GM23248 (cell line): Measurements from ENCODE around the gene STK25. TPM values are rescaled to one million over a fixed set of nuclear protein-coding genes. Genes with fewer than 3 reads are reported as not detected.
"Not testable (repeated sequence)": the region's sequence is repeated elsewhere in the genome, so short reads cannot be mapped to it uniquely, and the experiment has no call there.

Experiments used
- DNase-seq: peaks from one replicate; pipeline ENCODE4 v3.0.0-alpha.2; 2015
- H2AFZ ChIP-seq: fragments of 200-600 bp; sonication (generic); 2 replicates; pipeline ENCODE4 v1.6.1; 2016; ENCODE audit warnings: antibody characterized with exemption
- H3F3A ChIP-seq: fragments of 200-600 bp; sonication (generic); 2 replicates; pipeline ENCODE4 v1.6.1; 2016; ENCODE audit warnings: mild to moderate bottlenecking, antibody characterized with exemption, mixed run types; ENCODE audit not compliant: insufficient read depth
- H3K27ac ChIP-seq: fragments of 200-600 bp; sonication (generic); 2 replicates; pipeline ENCODE4 v1.5.1; 2016; ENCODE audit warnings: mild to moderate bottlenecking
- H3K27me3 ChIP-seq: fragments of 200-600 bp; sonication (generic); replicated peaks from 2 replicates; pipeline ENCODE4 v1.6.1; 2016; ENCODE audit warnings: mild to moderate bottlenecking; ENCODE audit not compliant: insufficient read depth
- H3K36me3 ChIP-seq: fragments of 200-600 bp; sonication (generic); 2 replicates; pipeline ENCODE4 v1.6.1; 2016; ENCODE audit warnings: low read depth, mild to moderate bottlenecking
- H3K4me1 ChIP-seq: fragments of 200-600 bp; sonication (generic); 2 replicates; pipeline ENCODE4 v1.6.1; 2016; ENCODE audit warnings: mild to moderate bottlenecking; ENCODE audit not compliant: insufficient read depth
- H3K4me2 ChIP-seq: fragments of 200-600 bp; sonication (generic); one replicate; pipeline ENCODE4 v1.6.1; 2016; ENCODE audit warnings: mild to moderate bottlenecking; ENCODE audit not compliant: unreplicated experiment
- H3K4me3 ChIP-seq: fragments of 200-600 bp; sonication (generic); 2 replicates; pipeline ENCODE4 v1.5.1; 2016; ENCODE audit warnings: mild to moderate bottlenecking
- H3K79me2 ChIP-seq: fragments of 200-600 bp; sonication (generic); 2 replicates; pipeline ENCODE4 v1.6.1; 2016; ENCODE audit warnings: mild to moderate bottlenecking; ENCODE audit not compliant: insufficient read depth
- H3K9ac ChIP-seq: fragments of 200-600 bp; sonication (generic); 2 replicates; pipeline ENCODE4 v1.6.1; 2016; ENCODE audit warnings: mild to moderate bottlenecking
- H3K9me2 ChIP-seq: fragments of 200-600 bp; sonication (generic); 2 replicates; pipeline ENCODE4 v1.6.1; 2016; ENCODE audit warnings: mixed run types, mild to moderate bottlenecking, moderate library complexity; ENCODE audit not compliant: insufficient read depth
- H3K9me3 ChIP-seq: fragments of 200-600 bp; sonication (generic); one replicate; pipeline ENCODE4 v1.6.1; 2017; ENCODE audit warnings: low read depth
- H4K20me1 ChIP-seq: fragments of 200-600 bp; sonication (generic); 2 replicates; pipeline ENCODE4 v1.6.0; 2016; ENCODE audit not compliant: insufficient read depth
- EZH2 ChIP-seq: fragments of 200-600 bp; sonication (generic); IDR thresholded peaks from 2 replicates; pipeline ENCODE4 v1.6.1; 2018; ENCODE audit warnings: antibody characterized with exemption, mild to moderate bottlenecking; ENCODE audit not compliant: insufficient read depth, poor library complexity, severe bottlenecking
- EZH2phosphoT487 ChIP-seq: fragments of 200-600 bp; sonication (generic); IDR thresholded peaks from 2 replicates; pipeline ENCODE4 v1.6.1; 2018; ENCODE audit warnings: antibody characterized with exemption, moderate library complexity, mild to moderate bottlenecking, low read depth; ENCODE audit not compliant: insufficient read depth
- WGBS, 2 experiments: methylation state at CpG; one replicate each; pipeline ENCODE4 v1.1.6; 2015 to 2017; ENCODE audit warnings: low lambda C conversion rate in 2 of 2, low coverage in 1 of 2; ENCODE audit errors: missing lambda C conversion rate in 2 of 2; 5-methylcytosine and 5-hydroxymethylcytosine counted together
- in situ Hi-C: fragments of 300-500 bp; cut with MboI; formaldehyde crosslinking; loops from 2 replicates; pipeline ENCODE4 v1.15.0; 2020
- polyA plus RNA-seq: library from polyadenylated mRNA; unstranded; fragments of >200 nt; fragmentation: Nextera tagmentation; extraction: Ambion mirVana; gene quantifications from 2 replicates; pipeline ENCODE4 v1.2.1, GENCODE V29; 2016
- total RNA-seq: library from RNA; depleted of rRNA; stranded (reverse); fragments of >200 nt; shearing (Covaris generic); gene quantifications from 2 replicates; pipeline ENCODE4 v1.2.3, GENCODE V29; 2014

STK25 gene
- total and polyA plus RNA-seq, 2 experiments from 2014 or later: 120 to 239 TPM

DNA sequence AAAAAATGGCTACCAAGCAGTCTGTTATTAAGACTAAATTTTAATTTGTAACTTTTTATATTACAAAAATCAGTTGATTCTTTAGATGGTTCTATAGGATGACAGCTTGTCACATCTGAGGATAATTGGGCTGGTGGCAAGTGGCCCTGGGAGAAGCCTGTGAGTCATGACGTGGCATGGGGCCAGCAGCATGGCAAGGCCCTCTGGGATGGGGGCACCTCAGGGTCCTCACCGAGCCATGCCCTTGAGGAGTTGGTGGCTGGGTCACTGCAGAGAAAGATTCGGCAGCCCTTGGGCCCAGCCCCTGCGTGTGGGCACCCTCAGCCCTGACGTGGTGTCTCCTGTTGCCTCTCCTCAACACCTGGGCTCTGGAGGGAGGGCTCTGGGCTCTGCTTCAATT lies 49.7 kb downstream of the STK25 start:
- in situ Hi-C loops: no loop called here

GRCh38 chr2:241456546-241456945 lies 51.8 kb downstream of the STK25 start:
- H3K4me1 ChIP-seq: no peaks in the 10 kb centered on the region
- no peak overlapping the region for H3K4me3 ChIP-seq
- no peaks in the 10 kb centered on the region for H3K9me2 ChIP-seq
- no peak overlapping the region for H2AFZ ChIP-seq
- no peak overlapping the region for H3K9ac ChIP-seq
- H3K79me2 ChIP-seq: no peaks in the 10 kb centered on the region
- H3K9me3 ChIP-seq: no peaks in the 10 kb centered on the region
- H3K27ac ChIP-seq: no peak overlapping the region
- DNase-seq: no peak
- H3K4me2 ChIP-seq: no peak overlapping the region
- H4K20me1 ChIP-seq: no peaks in the 10 kb centered on the region
- no peaks in the 10 kb centered on the region for H3K36me3 ChIP-seq
- H3F3A ChIP-seq: no peaks in the 10 kb centered on the region
- WGBS, 2 experiments: 74 to 75% methylated on average over 11 of the region's 11 CpGs
- no peak for TF ChIP-seq EZH2
- no peak for TF ChIP-seq EZH2phosphoT487
- H3K27me3 ChIP-seq: no peaks in the 10 kb centered on the region
- in situ Hi-C loops: no loop called here

More for the DNA sequence above, 49.7 kb downstream of the STK25 start:
- H3K36me3 ChIP-seq: no peaks in the 10 kb centered on the region
- no peaks in the 10 kb centered on the region for H3K79me2 ChIP-seq
- H3K9me3 ChIP-seq: no peaks in the 10 kb centered on the region
- H4K20me1 ChIP-seq: no peaks in the 10 kb centered on the region
- H3F3A ChIP-seq: no peaks in the 10 kb centered on the region
- H3K9ac ChIP-seq: no peak overlapping the region
- H3K27ac ChIP-seq: no peak overlapping the region
- 68 to 74% methylated on average over 5 of the region's 5 CpGs for WGBS, 2 experiments
- TF ChIP-seq EZH2phosphoT487 (no peak), EZH2 (no peak)
- H3K4me1 ChIP-seq: no peaks in the 10 kb centered on the region
- H3K9me2 ChIP-seq: no peaks in the 10 kb centered on the region
- no peak overlapping the region for H3K4me3 ChIP-seq
- H3K4me2 ChIP-seq: no peak overlapping the region
- H3K27me3 ChIP-seq: no peaks in the 10 kb centered on the region
- no peak overlapping the region for H2AFZ ChIP-seq
- no peak for DNase-seq

- H3K27ac ChIP-seq: no peak overlapping the region
- H2AFZ ChIP-seq: no peak overlapping the region
- H3K79me2 ChIP-seq: no peaks in the 10 kb centered on the region
- DNase-seq: peak; percentile 28
- no peaks in the 10 kb centered on the region for H3K9me2 ChIP-seq
- no peak overlapping the region for H3K9ac ChIP-seq
- WGBS, 2 experiments: 38 to 45% methylated on average over 3 of the region's 3 CpGs
- no peaks in the 10 kb centered on the region for H3K4me1 ChIP-seq
- TF ChIP-seq EZH2phosphoT487: no peak
- no peak for TF ChIP-seq EZH2
- H3K36me3 ChIP-seq: no peaks in the 10 kb centered on the region; the same call in 1 of the 2 replicates
- in situ Hi-C loops: no loop called here
- H3F3A ChIP-seq: no peaks in the 10 kb centered on the region
- H3K4me2 ChIP-seq: no peak overlapping the region
- no peaks in the 10 kb centered on the region for H4K20me1 ChIP-seq
- no peaks in the 10 kb centered on the region for H3K27me3 ChIP-seq
- no peaks in the 10 kb centered on the region for H3K9me3 ChIP-seq
- no peak overlapping the region for H3K4me3 ChIP-seq
Observed at GRCh38 chr2:241454837-241455485, 53.4 kb downstream of the STK25 start.

- H3K36me3 ChIP-seq, H3K4me1 ChIP-seq, H3F3A ChIP-seq, H3K4me2 ChIP-seq, H2AFZ ChIP-seq, H3K9me3 ChIP-seq, in situ Hi-C loops, H3K9me2 ChIP-seq, H3K79me2 ChIP-seq, H3K27ac ChIP-seq, H3K9ac ChIP-seq, H4K20me1 ChIP-seq, H3K4me3 ChIP-seq, H3K27me3 ChIP-seq, DNase-seq: not testable (repeated sequence)
- 91 to 92% methylated on average over 9 of the region's 9 CpGs for WGBS, 2 experiments
Observed at GRCh38 chr2:241453919-241454318, 54.5 kb downstream of the STK25 start.
